ENCODE measurements around the gene LNX2. TPM values are rescaled to one million over a fixed set of nuclear protein-coding genes. Genes with fewer than 3 reads are reported as not detected.

The LNX2 gene
- total and polyA plus RNA-seq, 2 donors (not counting 1 experiment from before 2014, with no cell fraction given) = 2.9 to 10.9 TPM

- DNase-seq (no peak), ATAC-seq (ENCODE audit: low read depth) (no peak)
- H3K4me3 Mint-ChIP-seq = no peak overlapping the region
- Histone ChIP-seq H3K36me3 (replicated peaks in 1 of 2; ENCODE audit: control extremely low read depth in 1 of 2, control insufficient read depth in 1 of 2, extremely low read depth in 1 of 2, insufficient read depth in 2 of 2, low read length in 1 of 2) (peaks cover 0 to 17% of the 10 kb centered on the region in 2 experiments), H3K27ac (ENCODE audit: low read length in 2 of 2) (no peak overlapping the region), H3K9me3 (ENCODE audit: control extremely low read depth in 1 of 3, control insufficient read depth in 2 of 3, insufficient read depth in 1 of 3, low read length in 2 of 3) (no peaks in the 10 kb centered on the region), H3K9ac (ENCODE audit: low read length) (no peak overlapping the region), H2AFZ (ENCODE audit: insufficient read depth, low read depth, low read length, poor library complexity, severe bottlenecking) (no peak overlapping the region), H4K20me1 (ENCODE audit: control insufficient read depth, insufficient read depth, low read length, poor library complexity, severe bottlenecking) (peaks cover 2% of the 10 kb centered on the region), H3K4me3 (ENCODE audit: control extremely low read depth in 1 of 5, extremely low read depth in 1 of 5, insufficient read depth in 1 of 5, low read depth in 2 of 5, low read length in 4 of 5) (no peak overlapping the region), H3K79me2 (ENCODE audit: control insufficient read depth, insufficient read depth, low read length) (no peaks in the 10 kb centered on the region), H3K27me3 (replicated peaks in 1 of 4; ENCODE audit: control extremely low read depth in 1 of 4, control insufficient read depth in 3 of 4, insufficient read depth in 4 of 4, low read length in 3 of 4) (no peaks in the 10 kb centered on the region), H3K4me1 (ENCODE audit: control insufficient read depth in 2 of 2, insufficient read depth in 2 of 2, low read length in 2 of 2) (no peaks in the 10 kb centered on the region), H3K4me2 (replicated peaks; ENCODE audit: low read depth, low read length, poor library complexity, severe bottlenecking) (no peak overlapping the region)
- H3K9me3 Mint-ChIP-seq (ENCODE audit: insufficient read depth) = no peaks in the 10 kb centered on the region
- no peak for TF ChIP-seq EZH2 (IDR thresholded peaks at IDR 0.05; ENCODE audit: borderline replicate concordance, insufficient read depth, low read depth, low read length, poor library complexity, severe bottlenecking)
- no peak for TF ChIP-seq CTCF (IDR thresholded peaks at IDR 0.05)
- H3K27ac Mint-ChIP-seq = no peak overlapping the region
- no peaks in the 10 kb centered on the region for H3K27me3 Mint-ChIP-seq
- WGBS (ENCODE audit: insufficient coverage) = no CpG with 5 or more reads among the region's 3 CpGs
- no peaks in the 10 kb centered on the region for H3K4me1 Mint-ChIP-seq
- ChIA-PET CTCF (no interaction called here), POLR2A (interaction anchor here (0.6 kb wide), 1 partner anchor 418 kb away, joined by 3 read pairs; no protein-coding TSS in a partner anchor)
- intact Hi-C loops (cut with micrococcal nuclease) = no loop called here
Observed at GRCh38 chr13:27666951-27667350, 46.6 kb upstream of the LNX2 start.

- Mint-ChIP-seq H3K27ac (no peak overlapping the region), H3K9me3 (ENCODE audit: insufficient read depth) (no peaks in the 10 kb centered on the region), H3K4me1 (no peaks in the 10 kb centered on the region), H3K27me3 (no peaks in the 10 kb centered on the region), H3K4me3 (no peak overlapping the region)
- over 99% methylated on average over 18 of the region's 19 CpGs for WGBS (ENCODE audit: insufficient coverage)
- Histone ChIP-seq H3K4me3 (ENCODE audit: control extremely low read depth in 1 of 5, extremely low read depth in 1 of 5, insufficient read depth in 1 of 5, low read depth in 2 of 5, low read length in 4 of 5) (no peak overlapping the region), H4K20me1 (ENCODE audit: control insufficient read depth, insufficient read depth, low read length, poor library complexity, severe bottlenecking) (peaks cover 5% of the 10 kb centered on the region), H3K9ac (ENCODE audit: low read length) (no peak overlapping the region), H2AFZ (ENCODE audit: insufficient read depth, low read depth, low read length, poor library complexity, severe bottlenecking) (no peak overlapping the region), H3K4me1 (ENCODE audit: control insufficient read depth in 2 of 2, insufficient read depth in 2 of 2, low read length in 2 of 2) (no peaks in the 10 kb centered on the region), H3K79me2 (ENCODE audit: control insufficient read depth, insufficient read depth, low read length) (no peaks in the 10 kb centered on the region), H3K36me3 (replicated peaks in 1 of 2; ENCODE audit: control extremely low read depth in 1 of 2, control insufficient read depth in 1 of 2, extremely low read depth in 1 of 2, insufficient read depth in 2 of 2, low read length in 1 of 2) (peaks cover 0 to 17% of the 10 kb centered on the region in 2 experiments), H3K9me3 (ENCODE audit: control extremely low read depth in 1 of 3, control insufficient read depth in 2 of 3, insufficient read depth in 1 of 3, low read length in 2 of 3) (no peaks in the 10 kb centered on the region), H3K4me2 (replicated peaks; ENCODE audit: low read depth, low read length, poor library complexity, severe bottlenecking) (no peak overlapping the region), H3K27me3 (replicated peaks in 1 of 4; ENCODE audit: control extremely low read depth in 1 of 4, control insufficient read depth in 3 of 4, insufficient read depth in 4 of 4, low read length in 3 of 4) (no peaks in the 10 kb centered on the region), H3K27ac (ENCODE audit: low read length in 2 of 2) (no peak overlapping the region)
- DNase-seq (no peak), ATAC-seq (ENCODE audit: low read depth) (no peak)
- TF ChIP-seq EZH2 (IDR thresholded peaks at IDR 0.05; ENCODE audit: borderline replicate concordance, insufficient read depth, low read depth, low read length, poor library complexity, severe bottlenecking) (no peak), CTCF (IDR thresholded peaks at IDR 0.05) (no peak)
- intact Hi-C loops (cut with micrococcal nuclease) = no loop called here
- CTCF ChIA-PET = interaction anchor here (0.9 kb wide), 1 partner anchor 161 kb away, joined by 3 read pairs; no protein-coding TSS in a partner anchor
- POLR2A ChIA-PET = no interaction called here
Observed at GRCh38 chr13:27665761-27666160, 45.4 kb upstream of the LNX2 start.
